ENCODE data around the gene MAGEA1.
"Not testable (repeated sequence)": the region's sequence is repeated elsewhere in the genome, so short reads cannot be mapped to it uniquely, and the experiment has no call there.

The MAGEA1 gene

GRCh38 chrX:153179131-153179530 is at the start of gene MAGEA1:
Gene MAGEA1 (plus strand): TSS chrX:153179284. CDS start chrX:153182390, 3,106 bp downstream.
- no peak for DNase-seq

GRCh38 chrX:153132924-153133323 is 46.2 kb upstream of the MAGEA1 start:
- not testable (repeated sequence) for DNase-seq

- not testable (repeated sequence) for DNase-seq
These were observed 40.0 kb upstream of the MAGEA1 start for GRCh38 chrX:153139074-153139473.

- not testable (repeated sequence) for DNase-seq
These were observed 32.8 kb upstream of the MAGEA1 start for GRCh38 chrX:153146288-153146687.

- no peak for DNase-seq
These were observed 25.6 kb upstream of the MAGEA1 start for GRCh38 chrX:153153516-153153915.

- DNase-seq = no peak
These were observed 21.6 kb upstream of the MAGEA1 start for GRCh38 chrX:153157450-153157849.

- DNase-seq = no peak
These were observed 20.8 kb upstream of the MAGEA1 start for GRCh38 chrX:153158319-153158718.

GRCh38 chrX:153161952-153162351 is 17.1 kb upstream of the MAGEA1 start:
- DNase-seq = no peak

GRCh38 chrX:153164733-153165132 is 14.4 kb upstream of the MAGEA1 start:
- DNase-seq = no peak

GRCh38 chrX:153168423-153168822 is 10.7 kb upstream of the MAGEA1 start:
- DNase-seq = not testable (repeated sequence)

GRCh38 chrX:153181822-153182221 is 2.7 kb downstream of the MAGEA1 start:
- DNase-seq = no peak

- DNase-seq = no peak
These were observed 5.7 kb downstream of the MAGEA1 start for GRCh38 chrX:153184787-153185186.

GRCh38 chrX:153190381-153190780 is 11.3 kb downstream of the MAGEA1 start:
- DNase-seq = no peak

- DNase-seq = no peak
These were observed 21.4 kb downstream of the MAGEA1 start for GRCh38 chrX:153200462-153200861.

- DNase-seq = no peak
These were observed 27.5 kb downstream of the MAGEA1 start for GRCh38 chrX:153206425-153207046.

- no peak for DNase-seq
These were observed 30.3 kb downstream of the MAGEA1 start for GRCh38 chrX:153209347-153209746.

- DNase-seq = no peak
These were observed 35.9 kb downstream of the MAGEA1 start for GRCh38 chrX:153214934-153215333.

GRCh38 chrX:153216926-153217325 is 37.8 kb downstream of the MAGEA1 start:
- DNase-seq = no peak

- DNase-seq = no peak
These were observed 46.5 kb downstream of the MAGEA1 start for GRCh38 chrX:153225438-153226098.

- DNase-seq = no peak
These were observed 47.5 kb downstream of the MAGEA1 start for GRCh38 chrX:153226344-153227185.
